Measurements from ENCODE around the gene INPP5A.

The INPP5A gene

GRCh38 chr10:132516771-132517725 lies 20.5 kb upstream of the INPP5A start:
- Histone ChIP-seq H3K27ac (peak overlapping the region; percentile 35), H3K27me3 (replicated peaks) (no peaks in the 10 kb centered on the region), H3K36me3 (replicated peaks) (no peaks in the 10 kb centered on the region), H3K4me3 (ENCODE audit: low read depth, low read length) (peak overlapping the region; percentile 9)
- in situ Hi-C loops (cut with HindIII; ENCODE audit: low pct_ligation_motif_present, low sequenced_read_pairs), result no loop called here
- TF ChIP-seq, protein P1, sequence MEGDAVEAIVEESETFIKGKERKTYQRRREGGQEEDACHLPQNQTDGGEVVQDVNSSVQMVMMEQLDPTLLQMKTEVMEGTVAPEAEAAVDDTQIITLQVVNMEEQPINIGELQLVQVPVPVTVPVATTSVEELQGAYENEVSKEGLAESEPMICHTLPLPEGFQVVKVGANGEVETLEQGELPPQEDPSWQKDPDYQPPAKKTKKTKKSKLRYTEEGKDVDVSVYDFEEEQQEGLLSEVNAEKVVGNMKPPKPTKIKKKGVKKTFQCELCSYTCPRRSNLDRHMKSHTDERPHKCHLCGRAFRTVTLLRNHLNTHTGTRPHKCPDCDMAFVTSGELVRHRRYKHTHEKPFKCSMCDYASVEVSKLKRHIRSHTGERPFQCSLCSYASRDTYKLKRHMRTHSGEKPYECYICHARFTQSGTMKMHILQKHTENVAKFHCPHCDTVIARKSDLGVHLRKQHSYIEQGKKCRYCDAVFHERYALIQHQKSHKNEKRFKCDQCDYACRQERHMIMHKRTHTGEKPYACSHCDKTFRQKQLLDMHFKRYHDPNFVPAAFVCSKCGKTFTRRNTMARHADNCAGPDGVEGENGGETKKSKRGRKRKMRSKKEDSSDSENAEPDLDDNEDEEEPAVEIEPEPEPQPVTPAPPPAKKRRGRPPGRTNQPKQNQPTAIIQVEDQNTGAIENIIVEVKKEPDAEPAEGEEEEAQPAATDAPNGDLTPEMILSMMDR (IDR thresholded peaks at IDR 0.05; ENCODE audit: low read depth, low read length, missing control alignments), result no peak
- DNase-seq, result peak; percentile 92

DNA sequence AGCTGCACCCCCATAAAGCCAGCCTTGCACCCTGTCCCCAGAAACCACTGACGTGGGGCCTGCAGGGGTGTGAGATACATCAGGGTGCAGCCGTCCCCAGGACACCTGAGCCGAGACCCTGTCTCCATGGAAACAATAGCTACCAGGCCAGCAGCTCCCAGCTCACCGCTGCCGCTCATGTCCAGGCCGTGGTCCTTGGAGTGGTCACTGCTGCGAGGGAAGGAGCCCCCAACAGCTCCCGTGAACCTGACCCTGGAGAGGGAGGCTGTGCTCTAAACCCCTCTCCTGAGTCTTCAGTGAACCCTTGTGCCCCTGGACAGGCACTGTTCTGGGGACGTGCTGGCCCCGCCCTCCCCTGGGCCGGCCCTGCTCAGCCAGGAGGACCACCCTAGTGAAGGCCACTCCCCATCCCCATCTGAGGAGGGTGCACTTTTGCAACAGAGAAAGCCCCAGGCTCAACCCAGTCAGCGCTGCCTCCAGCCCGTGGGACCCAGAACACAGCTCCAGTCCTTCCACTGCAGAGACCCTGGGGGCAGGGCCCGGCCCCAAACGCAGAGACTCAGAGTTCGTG lies 19.6 kb upstream of the INPP5A start:
- DNase-seq, result no peak
- H3K36me3 ChIP-seq (replicated peaks), result no peaks in the 10 kb centered on the region
- no peak overlapping the region for H3K27ac ChIP-seq
- in situ Hi-C loops (cut with HindIII; ENCODE audit: low pct_ligation_motif_present, low sequenced_read_pairs), result no loop called here
- H3K4me3 ChIP-seq (ENCODE audit: low read depth, low read length), result no peak overlapping the region
- no peaks in the 10 kb centered on the region for H3K27me3 ChIP-seq (replicated peaks)
- TF ChIP-seq, protein P1 (IDR thresholded peaks at IDR 0.05; ENCODE audit: low read depth, low read length, missing control alignments), result no peak

GRCh38 chr10:132518572-132519381 lies 18.8 kb upstream of the INPP5A start:
- Histone ChIP-seq H3K27me3 (replicated peaks) (no peaks in the 10 kb centered on the region), H3K4me3 (ENCODE audit: low read depth, low read length) (no peak overlapping the region), H3K27ac (no peak overlapping the region), H3K36me3 (replicated peaks) (no peaks in the 10 kb centered on the region)
- DNase-seq, result no peak
- in situ Hi-C loops (cut with HindIII; ENCODE audit: low pct_ligation_motif_present, low sequenced_read_pairs), result no loop called here
- TF ChIP-seq, protein P1 (IDR thresholded peaks at IDR 0.05; ENCODE audit: low read depth, low read length, missing control alignments), result no peak

- DNase-seq, result no peak
- no peak overlapping the region for H3K4me3 ChIP-seq (ENCODE audit: low read depth, low read length)
- no peaks in the 10 kb centered on the region for H3K36me3 ChIP-seq (replicated peaks)
- no peaks in the 10 kb centered on the region for H3K27me3 ChIP-seq (replicated peaks)
- TF ChIP-seq, protein P1 (IDR thresholded peaks at IDR 0.05; ENCODE audit: low read depth, low read length, missing control alignments), result no peak
- no peak overlapping the region for H3K27ac ChIP-seq
- in situ Hi-C loops (cut with HindIII; ENCODE audit: low pct_ligation_motif_present, low sequenced_read_pairs), result no loop called here
These were observed 18.0 kb upstream of the INPP5A start for GRCh38 chr10:132519382-132520176.

GRCh38 chr10:132520177-132520811 lies 17.3 kb upstream of the INPP5A start:
- Histone ChIP-seq H3K27me3 (replicated peaks) (no peaks in the 10 kb centered on the region), H3K4me3 (ENCODE audit: low read depth, low read length) (no peak overlapping the region), H3K36me3 (replicated peaks) (no peaks in the 10 kb centered on the region), H3K27ac (no peak overlapping the region)
- TF ChIP-seq, protein P1 (IDR thresholded peaks at IDR 0.05; ENCODE audit: low read depth, low read length, missing control alignments), result no peak
- in situ Hi-C loops (cut with HindIII; ENCODE audit: low pct_ligation_motif_present, low sequenced_read_pairs), result no loop called here
- DNase-seq, result peak; percentile 39
